Inflammatory macrophage treated with lipopolysaccharide for 4 hours (primary cell): Measurements from ENCODE around the gene FAH.
A peak's percentile ranks its signal among the peaks of the same experiment; 100 is the strongest.

Experiments
- DNase-seq: peaks from one replicate; pipeline ENCODE4 v3.0.0-alpha.2; 2020

The FAH gene

DNA sequence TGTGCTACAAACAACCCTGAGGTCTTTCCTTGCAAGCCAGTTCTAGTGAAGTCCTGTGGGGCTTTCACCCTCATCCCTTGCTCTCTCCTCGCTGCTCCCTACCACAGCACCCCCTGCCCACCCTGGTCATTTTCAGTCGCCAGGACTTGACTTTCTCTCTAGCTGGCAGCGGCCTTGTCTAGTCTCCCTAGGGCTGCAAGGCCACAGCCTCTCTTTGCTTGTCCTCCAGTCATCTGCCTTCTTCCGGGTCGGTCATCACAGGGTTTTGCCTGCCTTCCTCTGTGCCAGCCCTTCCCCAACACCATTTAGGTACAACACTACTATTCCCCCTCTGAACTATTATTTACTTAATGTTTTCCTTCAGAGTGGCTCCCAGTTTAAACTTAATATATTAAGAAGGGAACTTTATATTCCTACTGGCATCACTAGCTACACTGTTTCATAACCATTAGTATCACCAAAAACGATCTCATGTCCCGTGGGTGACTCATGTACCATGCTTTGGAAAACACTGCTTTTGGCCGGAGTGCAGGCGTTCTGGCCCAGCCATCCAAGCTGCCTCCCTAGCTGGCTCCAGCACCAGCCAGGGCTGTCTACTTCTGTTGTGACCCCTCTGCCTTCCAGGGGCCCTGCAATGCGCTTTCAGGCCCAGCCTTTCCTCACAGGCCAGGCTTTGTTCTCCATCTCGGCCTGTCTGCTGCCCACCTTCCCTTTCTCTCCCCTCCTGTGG lies 21.4 kb downstream of the FAH start:
- DNase-seq, result no peak

DNA sequence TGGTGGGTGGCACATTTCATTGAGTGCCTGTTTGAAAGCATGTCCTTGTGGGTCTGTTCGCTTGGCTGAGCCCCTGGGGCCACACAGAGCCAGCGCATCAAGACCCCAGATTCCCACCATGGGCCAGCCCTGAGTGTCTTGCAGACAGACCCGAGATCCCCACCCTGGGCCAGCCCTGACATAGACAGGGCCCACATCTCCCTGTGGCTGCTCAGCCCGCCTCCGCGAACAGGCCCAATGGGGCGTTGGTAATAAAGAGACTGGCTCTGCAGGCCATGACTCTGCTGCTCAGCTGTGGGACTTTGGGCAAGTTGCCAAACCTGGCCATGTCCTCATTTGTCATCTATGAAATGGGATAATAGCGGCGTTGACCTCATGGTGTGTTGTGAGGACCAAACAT lies 22.6 kb downstream of the FAH start:
- DNase-seq, result no peak

- DNase-seq, result no peak
These were observed 23.6 kb downstream of the FAH start for GRCh38 chr15:80176443-80176842.

GRCh38 chr15:80177156-80177555 lies 24.4 kb downstream of the FAH start:
- DNase-seq, result peak; percentile 93

GRCh38 chr15:80179025-80179759 lies 26.4 kb downstream of the FAH start:
- DNase-seq, result peak; percentile 64

DNA sequence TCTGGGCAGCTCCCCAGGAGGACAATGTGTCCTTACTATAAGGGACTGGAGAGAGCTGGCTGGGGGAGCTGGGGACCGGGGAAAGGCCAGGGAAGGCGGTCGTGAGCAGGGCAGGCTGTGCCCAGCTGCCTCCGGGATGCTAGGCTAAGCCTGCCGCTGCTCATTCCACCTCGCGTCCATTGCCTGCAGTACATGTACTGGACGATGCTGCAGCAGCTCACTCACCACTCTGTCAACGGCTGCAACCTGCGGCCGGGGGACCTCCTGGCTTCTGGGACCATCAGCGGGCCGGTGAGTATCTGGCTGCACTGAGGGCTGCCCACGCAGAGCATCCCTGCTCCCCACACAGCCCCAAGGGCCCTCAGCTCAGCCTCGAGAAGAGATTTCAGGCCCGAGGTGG lies 27.1 kb downstream of the FAH start:
- no peak for DNase-seq

DNA sequence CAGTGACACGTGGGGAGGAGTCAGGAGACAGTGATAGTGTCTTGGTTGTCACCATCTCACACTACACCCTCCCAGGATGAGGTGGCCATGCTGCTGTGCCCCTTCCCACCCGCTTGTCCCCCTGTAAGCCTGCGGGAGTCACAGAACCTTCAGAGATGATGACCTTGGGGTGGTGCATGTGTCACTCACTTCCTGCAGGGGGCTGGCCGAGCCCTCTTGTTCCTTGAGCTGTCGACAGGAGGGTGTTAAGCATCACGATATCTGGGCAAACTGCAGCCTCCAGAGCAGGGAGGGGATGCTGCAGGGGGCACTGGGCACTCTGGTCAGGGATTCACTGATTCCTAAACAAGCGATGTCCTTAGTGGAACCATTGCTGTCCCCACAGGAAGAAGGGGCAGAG lies 27.7 kb downstream of the FAH start:
- DNase-seq, result no peak

DNA sequence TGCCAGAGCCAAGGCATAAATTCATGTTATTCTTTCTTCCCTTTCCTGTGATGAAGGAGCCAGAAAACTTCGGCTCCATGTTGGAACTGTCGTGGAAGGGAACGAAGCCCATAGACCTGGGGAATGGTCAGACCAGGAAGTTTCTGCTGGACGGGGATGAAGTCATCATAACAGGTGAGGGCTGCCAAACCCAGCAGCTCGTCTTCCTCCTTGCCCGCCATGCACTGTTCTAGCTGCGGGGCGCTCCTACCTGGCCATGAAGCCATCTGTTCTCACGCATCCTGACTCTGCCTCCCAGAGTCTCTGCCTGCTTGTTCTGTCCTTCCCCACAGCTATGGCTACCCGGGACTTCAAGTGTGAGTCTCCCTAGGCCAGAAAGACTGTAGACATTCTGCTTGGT lies 28.2 kb downstream of the FAH start:
- no peak for DNase-seq

DNA sequence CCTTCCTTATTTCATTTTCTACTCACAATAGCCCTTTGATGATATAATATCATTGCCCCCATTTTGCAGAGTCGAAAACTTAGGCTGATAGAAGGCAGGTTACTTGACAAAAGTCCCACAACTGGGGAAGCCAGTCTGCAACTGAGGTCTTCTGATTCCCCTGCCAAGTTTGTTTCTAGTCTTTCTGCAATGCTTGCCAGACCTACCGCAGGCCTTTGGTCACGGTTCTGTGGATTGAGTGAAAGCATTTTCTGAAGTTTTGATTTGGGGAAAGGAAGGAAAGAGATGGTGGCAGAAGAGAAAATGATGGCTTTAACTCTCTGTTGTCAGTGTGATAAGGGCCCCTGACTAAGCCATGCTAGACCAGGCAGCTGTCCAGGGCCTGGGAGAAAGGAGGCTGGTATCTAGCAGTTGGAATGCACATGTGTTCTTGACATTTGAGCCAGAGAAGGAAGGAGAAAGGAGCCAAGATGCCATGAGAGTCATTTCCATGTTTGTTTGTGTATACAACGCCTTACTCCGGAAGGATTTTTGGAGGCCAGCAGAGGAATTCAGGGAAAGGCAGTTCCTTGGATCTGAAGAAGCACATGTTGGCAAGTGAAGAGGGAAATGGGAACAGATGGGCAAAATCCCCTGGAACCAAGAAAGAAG lies 29.9 kb downstream of the FAH start:
- no peak for DNase-seq

GRCh38 chr15:80183306-80183705 lies 30.5 kb downstream of the FAH start:
- no peak for DNase-seq

DNA sequence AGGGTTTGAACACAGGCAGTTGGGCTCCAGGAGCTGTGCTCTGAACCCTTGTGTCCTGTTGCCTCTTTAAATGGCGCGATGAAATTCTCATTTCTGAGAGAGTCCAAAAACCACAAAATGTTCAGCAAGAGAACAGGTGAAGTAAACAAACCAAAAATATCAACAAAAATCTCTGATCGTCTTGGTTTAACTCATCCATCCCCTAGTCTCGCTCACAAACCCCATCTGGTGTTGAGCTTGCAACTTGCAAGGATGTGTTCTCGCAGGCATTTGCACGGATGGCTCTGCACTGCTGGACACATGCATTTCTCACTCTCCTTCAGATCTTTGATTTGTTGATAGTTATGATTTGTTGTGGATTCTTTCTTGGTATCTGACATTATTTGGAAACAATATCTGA lies 31.1 kb downstream of the FAH start:
- no peak for DNase-seq

GRCh38 chr15:80184554-80184953 lies 31.8 kb downstream of the FAH start:
- no peak for DNase-seq

DNA sequence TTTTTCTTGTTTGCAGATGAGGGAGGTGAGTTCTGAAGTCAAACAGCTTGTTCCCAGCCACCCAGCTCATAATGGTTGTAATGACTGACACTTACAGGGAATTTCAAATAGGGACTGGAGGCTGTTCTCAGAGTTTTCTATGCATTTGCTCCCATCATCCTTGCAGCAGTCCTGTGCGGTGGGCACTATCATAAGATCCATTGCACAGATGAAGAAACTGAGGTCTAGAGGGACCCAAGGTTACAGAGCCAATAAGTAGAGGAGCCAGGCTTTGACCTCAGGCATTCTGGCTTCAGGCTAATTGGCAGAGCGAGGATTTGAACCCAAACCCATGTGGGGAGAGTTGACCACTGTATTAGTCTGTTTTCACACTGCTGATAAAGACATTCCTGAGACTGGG lies 32.4 kb downstream of the FAH start:
- no peak for DNase-seq

GRCh38 chr15:80186066-80186465 lies 33.3 kb downstream of the FAH start:
- DNase-seq, result no peak

GRCh38 chr15:80186597-80186996 lies 33.8 kb downstream of the FAH start:
- DNase-seq, result no peak

DNA sequence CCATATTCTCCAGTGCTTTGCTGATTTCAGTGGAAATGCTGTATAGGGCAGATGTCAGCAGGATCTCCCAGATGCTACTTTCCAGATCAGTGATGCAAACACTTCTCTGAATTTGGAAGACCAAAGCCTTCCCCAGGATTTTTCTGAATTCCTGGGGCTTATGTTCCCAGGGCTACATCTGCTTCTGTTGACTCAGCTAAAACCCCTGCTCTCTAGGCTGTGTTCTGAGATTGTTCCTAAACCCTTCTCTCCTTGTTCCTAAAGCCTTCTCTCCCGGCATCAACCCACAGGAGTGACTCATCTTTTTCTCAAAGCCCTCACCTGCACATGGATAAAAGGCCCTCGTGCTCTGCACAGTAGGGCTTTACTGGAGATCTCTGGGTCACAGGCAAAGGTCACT lies 35.5 kb downstream of the FAH start:
- no peak for DNase-seq

- DNase-seq, result no peak
These were observed 38.4 kb downstream of the FAH start for GRCh38 chr15:80191198-80191597.

DNA sequence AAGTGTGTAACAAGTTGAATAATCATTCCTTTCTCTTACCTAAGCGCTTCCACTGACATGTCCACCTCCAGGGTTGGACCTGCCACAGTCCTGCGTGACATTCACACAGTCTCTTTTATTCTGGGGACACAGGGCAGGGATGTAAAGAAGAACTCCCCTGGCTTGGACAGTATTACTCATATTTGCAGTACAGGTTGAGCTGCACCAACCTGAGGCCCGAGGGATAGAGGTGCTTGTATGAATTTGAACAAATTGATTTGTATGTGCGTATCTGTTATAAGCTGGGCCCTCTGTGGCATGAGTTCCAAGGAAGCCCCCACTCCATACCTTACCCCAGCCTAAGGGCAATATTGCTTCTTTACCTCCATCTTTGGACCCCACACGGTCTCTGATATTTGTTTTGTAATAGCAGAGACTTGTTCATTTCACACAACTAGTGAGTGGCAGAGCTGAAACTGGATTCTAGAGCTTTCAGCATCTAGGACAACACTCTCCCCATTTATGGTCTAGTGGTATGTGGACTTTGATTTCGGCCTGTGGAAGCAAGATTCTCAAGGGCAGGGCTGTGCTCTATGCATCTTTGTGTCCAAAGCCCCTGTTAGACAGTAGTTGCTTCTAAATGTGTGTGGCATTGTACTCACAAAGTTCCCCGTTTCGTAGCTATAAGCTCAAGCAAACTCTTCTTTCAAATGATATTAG lies 39.2 kb downstream of the FAH start:
- DNase-seq, result no peak

DNA sequence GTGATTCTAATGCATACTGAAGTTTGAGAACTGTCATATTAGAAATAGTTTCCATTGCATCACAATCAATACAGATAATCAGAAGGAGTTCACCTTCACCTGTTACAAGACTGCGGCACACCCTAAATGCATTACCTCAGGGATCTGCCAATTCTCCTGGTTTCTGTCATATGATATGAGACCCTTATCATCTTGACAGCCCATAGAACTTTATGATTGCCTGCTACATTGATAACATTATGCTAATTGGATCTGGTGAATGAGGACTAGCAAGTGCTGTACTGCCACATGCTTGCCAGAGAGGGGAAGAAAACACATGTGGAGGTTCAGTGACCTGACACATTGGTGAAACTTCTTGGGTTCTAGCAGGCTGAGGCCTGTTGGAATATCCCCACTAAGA lies 41.4 kb downstream of the FAH start:
- no peak for DNase-seq

GRCh38 chr15:80194914-80195313 lies 42.1 kb downstream of the FAH start:
- no peak for DNase-seq

DNA sequence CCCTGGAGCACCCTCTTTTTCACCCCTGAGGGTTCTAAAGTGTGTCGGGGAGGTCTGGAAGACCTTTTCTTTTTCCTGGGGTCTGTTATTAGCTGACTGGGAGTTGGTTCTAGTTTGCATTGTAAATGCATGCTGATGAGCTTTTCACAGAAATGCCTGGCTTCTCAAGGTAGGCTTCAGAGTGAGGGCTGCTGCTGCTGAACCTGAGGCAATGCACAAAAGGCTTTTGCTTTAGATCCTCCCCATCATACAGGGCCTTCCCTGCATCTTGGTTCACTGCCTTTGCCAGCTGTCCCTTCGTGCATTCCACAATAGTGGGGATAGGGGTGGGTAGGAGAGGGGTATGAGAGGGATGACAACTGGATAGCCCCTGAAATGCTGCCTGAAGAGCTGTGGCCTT lies 46.6 kb downstream of the FAH start:
- no peak for DNase-seq

GRCh38 chr15:80199869-80200268 lies 47.1 kb downstream of the FAH start:
- DNase-seq, result no peak

DNA sequence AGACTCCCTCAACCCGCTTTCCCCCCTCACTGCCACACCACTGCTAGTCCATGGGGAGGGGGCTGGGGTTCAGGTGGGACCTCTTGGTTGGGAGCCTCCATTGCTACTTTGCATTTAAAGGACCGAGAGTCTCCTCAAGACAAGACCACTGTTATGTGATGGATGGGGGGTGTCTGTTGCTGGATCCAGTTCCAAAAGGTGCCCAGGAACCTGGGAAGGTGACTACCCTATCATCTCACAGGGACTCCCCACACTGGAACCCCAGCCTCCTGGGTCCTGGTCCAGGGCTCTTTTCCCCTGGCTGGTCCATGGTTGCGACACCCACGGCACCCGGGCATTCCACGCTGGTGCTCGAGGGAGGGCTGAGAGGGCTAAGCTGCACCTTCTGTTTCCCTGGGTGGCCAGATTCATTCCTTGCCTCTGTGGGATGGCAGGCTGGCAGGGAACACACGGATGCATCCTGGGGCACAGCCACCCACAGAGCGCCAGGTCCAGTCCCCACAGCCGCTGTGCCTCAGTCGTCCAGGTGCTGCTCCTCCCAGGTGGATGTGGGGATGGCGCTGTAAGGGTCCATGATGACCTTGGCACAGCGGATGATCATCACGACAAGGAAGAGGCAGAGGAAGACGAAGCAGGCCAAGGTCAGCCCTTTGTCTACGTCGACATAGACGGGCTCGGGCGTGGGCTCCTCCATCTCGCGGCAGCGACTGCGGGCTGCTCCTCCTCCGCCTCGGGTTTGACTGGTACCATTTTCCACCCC lies 48.6 kb downstream of the FAH start:
- DNase-seq, result no peak
